Left renal cortex interstitium (tissue), 4 donors: ENCODE measurements around the gene TPPP. TPM values are rescaled to one million over a fixed set of nuclear protein-coding genes. Genes with fewer than 3 reads are reported as not detected.

Experiments
- DNase-seq, 4 donors: peaks; one replicate each; pipeline ENCODE4 v3.0.0-alpha.2; 2013; ENCODE audit warnings: low read depth in 4 of 4, low spot score in 2 of 4, missing footprints in 1 of 4
- polyA plus RNA-seq, 4 donors: library from polyadenylated mRNA; unstranded; fragments of 120-200 nt; gene quantifications; one replicate each; pipeline ENCODE4 v1.2.1, GENCODE V29; 2013; ENCODE audit not compliant: insufficient read length in 4 of 4

Gene TPPP
- polyA plus RNA-seq, 4 donors = 4.1 to 5.3 (median 4.7) TPM

DNA sequence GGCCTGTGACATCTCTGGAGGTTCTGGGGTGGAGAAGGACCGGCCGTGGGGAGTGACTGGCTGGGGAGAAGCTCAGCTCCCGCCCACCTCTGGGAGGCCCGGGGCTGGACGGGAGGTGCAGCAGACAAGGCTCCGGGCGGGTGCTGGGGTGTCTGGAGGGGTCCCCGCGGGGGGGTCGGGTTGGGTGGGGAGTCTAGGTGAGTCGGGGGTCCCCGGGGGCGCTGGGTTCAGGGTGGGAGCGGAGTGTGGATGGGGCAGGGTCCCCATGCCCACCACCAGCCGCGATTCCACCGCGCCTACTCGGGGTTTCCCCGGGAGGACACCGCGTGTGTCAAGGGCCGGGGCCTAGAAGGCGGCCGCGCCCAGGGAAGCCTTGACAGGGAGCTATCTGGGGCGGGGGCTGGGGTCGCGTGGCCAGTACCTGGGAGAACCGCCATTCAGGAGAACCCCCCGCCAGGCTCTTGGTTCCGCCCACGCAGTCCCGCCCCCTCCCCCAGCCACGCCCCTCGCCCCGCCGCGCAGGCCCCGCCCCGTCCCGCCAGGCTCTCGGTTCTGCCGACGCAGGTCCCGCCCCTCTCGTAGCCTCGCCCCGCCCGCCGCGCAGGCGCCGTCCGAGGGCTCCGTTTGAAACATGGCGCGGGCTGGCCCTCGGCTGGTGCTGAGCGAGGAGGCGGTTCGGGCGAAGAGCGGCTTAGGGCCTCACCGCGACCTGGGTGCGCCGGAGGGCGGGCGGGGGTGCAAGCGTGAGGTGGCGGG, 81.2 kb downstream of the TPPP start, which contains the start of gene CEP72:
Gene CEP72, plus strand, starts transcription at position 610 of the 756 bp plus-strand sequence. Its CDS starts 22 bp downstream, at position 632.
- peak in 3 of 4 donors; percentile 62 to 74 (median 72) for DNase-seq

DNA sequence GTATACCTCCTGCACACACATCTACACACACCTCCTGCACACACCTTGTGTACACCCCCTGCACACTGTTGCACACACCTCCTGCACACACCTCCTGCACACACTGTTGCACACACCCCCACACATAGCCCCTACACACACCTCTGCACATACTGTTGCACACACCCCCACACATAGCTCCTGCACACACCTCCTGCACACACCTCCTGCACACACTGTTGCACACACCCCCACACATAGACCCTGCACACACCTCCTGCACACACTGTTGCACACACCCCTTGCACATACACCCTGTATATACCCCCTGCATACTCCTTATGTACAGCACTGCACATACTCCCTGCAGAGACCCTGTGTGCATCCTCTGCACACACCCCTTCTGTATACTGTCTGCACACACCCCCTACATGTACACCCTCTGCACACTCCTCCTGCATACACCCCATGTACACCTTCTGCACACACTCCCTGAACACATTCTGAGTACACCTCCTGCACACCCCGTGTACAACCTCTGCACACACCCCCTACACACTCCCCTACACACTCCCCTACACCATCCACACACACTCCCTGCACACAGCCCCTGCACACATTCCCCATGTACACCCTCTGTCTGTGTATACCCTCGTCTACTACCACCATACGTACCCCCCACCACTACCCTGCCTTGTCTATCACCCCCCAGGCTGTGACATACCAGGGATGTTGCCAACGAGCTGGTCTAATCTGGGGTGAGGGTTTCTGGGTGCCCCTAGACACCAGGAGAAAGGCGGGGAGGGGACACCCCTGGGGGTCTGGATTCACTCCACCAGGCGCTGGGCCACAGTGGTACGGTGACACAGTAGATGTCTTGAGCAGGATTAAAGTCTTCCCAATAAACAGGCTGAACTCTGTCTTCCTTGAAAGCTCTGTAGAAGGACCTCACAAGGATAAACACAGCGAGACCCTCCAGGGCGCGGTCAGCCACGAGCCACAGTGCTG, 82.1 kb downstream of the TPPP start:
- no peak for DNase-seq

DNA sequence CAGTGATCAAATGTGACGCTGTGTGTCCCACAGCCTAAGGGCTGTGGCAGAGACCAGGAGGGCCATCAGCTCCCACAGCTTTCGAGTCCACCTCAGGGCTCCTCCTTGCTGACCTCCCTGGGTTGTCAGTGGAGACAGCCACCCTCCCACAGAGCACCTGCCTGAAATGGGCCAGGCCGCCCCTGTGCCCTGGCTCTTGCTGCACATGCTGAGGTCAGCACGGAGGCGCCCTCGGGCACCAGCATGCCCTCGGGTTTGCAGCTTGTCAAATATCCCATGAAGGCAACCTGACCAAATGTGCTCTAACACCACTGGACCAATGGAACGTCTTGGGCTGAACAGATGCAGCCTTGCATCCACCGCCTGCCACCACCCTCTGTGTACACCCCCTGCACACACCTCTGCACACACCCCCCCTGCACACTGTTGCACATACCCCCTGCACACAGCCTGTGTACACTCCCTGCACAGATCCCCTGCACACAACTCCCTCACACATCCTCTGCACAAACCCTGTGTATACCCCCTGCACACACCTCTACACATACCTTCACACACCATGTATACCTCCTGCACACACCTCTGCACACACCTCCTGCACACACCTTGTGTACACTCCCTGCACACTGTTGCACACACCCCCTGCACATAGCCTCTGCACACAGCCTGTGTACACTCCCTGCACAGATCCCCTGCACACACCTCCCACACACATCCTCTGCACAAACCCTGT, 83.0 kb downstream of the TPPP start:
- DNase-seq = no peak

Other genes with a start within 250 kb of the TPPP start
- 10 to 100 TPM; 39.7 to 60.5 (median 52.2) TPM for gene SLC9A3, start 168.9 kb downstream of the TPPP start, polyA plus RNA-seq
- gene CEP72, start 81.0 kb downstream of the TPPP start, polyA plus RNA-seq = 10 to 100 TPM in 2 of 4 donors, 1 to 10 TPM in 2; 6.1 to 14.4 (median 9.6) TPM
- gene ZDHHC11B, start 91.4 kb upstream of the TPPP start, polyA plus RNA-seq = 10 to 100 TPM in 1 of 4 donors, 1 to 10 TPM in 3; 2.1 to 10.3 (median 4.6) TPM
- 10 to 100 TPM in 2 of 4 donors, 1 to 10 TPM in 2; 3.7 to 11.1 (median 7.5) TPM for gene ZDHHC11, start 157.6 kb upstream of the TPPP start, polyA plus RNA-seq
- 10 to 100 TPM; 35.4 to 46.6 (median 40.9) TPM for gene BRD9, start 199.4 kb upstream of the TPPP start, polyA plus RNA-seq
- gene TRIP13, start 199.5 kb upstream of the TPPP start, polyA plus RNA-seq = 10 to 100 TPM; 11.5 to 14.2 (median 13.3) TPM